Calu3 (cell line): ENCODE results near the gene TLL2. TPM values are rescaled to one million over a fixed set of nuclear protein-coding genes. Genes with fewer than 3 reads are reported as not detected.

Experiments used
- BruUV-seq: library from RNA; stranded (reverse); fragments of 400-500 nt; replicated peaks from 2 replicates; lab custom pipeline; 2021; lab: Mats Ljungman, UMichigan
- CTCF ChIA-PET: fragments of 300-600 bp; sonication (Branson Sonifier 250); formaldehyde crosslinking; loops from one replicate; lab custom pipeline; 2022; ENCODE audit warnings: antibody characterized with exemption; lab: Charles Lee
- DNase-seq: peaks from one replicate; pipeline ENCODE4 v3.0.0; 2022
- H3K27ac Mint-ChIP-seq: one replicate; pipeline ENCODE4 v1.8.0; 2022; ENCODE audit warnings: mixed read lengths; ENCODE audit not compliant: unreplicated experiment
- H3K27me3 Mint-ChIP-seq: one replicate; pipeline ENCODE4 v1.8.0; 2022; ENCODE audit warnings: mixed read lengths; ENCODE audit not compliant: unreplicated experiment
- H3K36me3 Mint-ChIP-seq: one replicate; pipeline ENCODE4 v1.8.0; 2022; ENCODE audit warnings: mild to moderate bottlenecking, moderate library complexity, mixed read lengths; ENCODE audit not compliant: insufficient read depth, unreplicated experiment
- H3K4me1 Mint-ChIP-seq: one replicate; pipeline ENCODE4 v1.8.0; 2022; ENCODE audit warnings: mild to moderate bottlenecking, low read depth, mixed read lengths; ENCODE audit not compliant: unreplicated experiment
- H3K4me3 Mint-ChIP-seq: one replicate; pipeline ENCODE4 v1.8.0; 2022; ENCODE audit warnings: mild to moderate bottlenecking, low read depth, moderate library complexity, mixed read lengths; ENCODE audit not compliant: unreplicated experiment
- H3K9me3 Mint-ChIP-seq: one replicate; pipeline ENCODE4 v1.8.0; 2022; ENCODE audit warnings: low read depth, mixed read lengths; ENCODE audit not compliant: unreplicated experiment
- intact Hi-C: fragments of 100-400 bp; cut with micrococcal nuclease; formaldehyde crosslinking; loops from one replicate; pipeline ENCODE4 v1.10.0; 2022; ENCODE audit not compliant: unreplicated experiment
- total RNA-seq: library from RNA; stranded (reverse); gene quantifications from 2 replicates; pipeline ENCODE4 v1.2.3, GENCODE V29; 2022
- TF ChIP-seq, protein P1 (sequence below): fragments of 200-600 bp; IDR thresholded peaks from one replicate; pipeline ENCODE4 v1.8.0; 2022; ENCODE audit warnings: antibody characterized with exemption; ENCODE audit not compliant: unreplicated experiment

Gene TLL2
- total RNA-seq, 1 experiment from 2014 or later: 0.66 TPM

DNA sequence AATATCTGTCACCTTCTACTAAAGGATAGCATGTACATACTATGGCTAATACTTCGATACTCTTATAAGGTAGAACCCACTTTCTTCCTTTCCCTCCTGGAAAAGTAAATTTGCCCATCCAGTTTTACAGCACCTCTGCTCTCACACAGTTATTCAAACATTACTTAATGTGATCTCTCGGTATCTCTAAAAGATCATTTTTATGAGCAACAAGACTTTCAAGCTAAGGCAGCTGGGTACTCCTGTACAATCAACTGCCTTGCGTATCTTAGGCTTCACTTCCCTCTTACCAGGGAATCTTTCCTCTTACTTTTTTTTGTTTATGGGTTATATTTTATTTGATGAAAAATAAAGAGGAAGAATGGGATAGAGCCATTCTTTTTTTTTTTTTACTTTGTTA, 26.5 kb upstream of the TLL2 start:
- peaks cover 26% of the 10 kb centered on the region for H3K36me3 Mint-ChIP-seq
- H3K27ac Mint-ChIP-seq: no peak overlapping the region
- no TSS peak for BruUV-seq
- TF ChIP-seq, protein P1, sequence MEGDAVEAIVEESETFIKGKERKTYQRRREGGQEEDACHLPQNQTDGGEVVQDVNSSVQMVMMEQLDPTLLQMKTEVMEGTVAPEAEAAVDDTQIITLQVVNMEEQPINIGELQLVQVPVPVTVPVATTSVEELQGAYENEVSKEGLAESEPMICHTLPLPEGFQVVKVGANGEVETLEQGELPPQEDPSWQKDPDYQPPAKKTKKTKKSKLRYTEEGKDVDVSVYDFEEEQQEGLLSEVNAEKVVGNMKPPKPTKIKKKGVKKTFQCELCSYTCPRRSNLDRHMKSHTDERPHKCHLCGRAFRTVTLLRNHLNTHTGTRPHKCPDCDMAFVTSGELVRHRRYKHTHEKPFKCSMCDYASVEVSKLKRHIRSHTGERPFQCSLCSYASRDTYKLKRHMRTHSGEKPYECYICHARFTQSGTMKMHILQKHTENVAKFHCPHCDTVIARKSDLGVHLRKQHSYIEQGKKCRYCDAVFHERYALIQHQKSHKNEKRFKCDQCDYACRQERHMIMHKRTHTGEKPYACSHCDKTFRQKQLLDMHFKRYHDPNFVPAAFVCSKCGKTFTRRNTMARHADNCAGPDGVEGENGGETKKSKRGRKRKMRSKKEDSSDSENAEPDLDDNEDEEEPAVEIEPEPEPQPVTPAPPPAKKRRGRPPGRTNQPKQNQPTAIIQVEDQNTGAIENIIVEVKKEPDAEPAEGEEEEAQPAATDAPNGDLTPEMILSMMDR: no peak
- no peak overlapping the region for H3K4me3 Mint-ChIP-seq
- no peaks in the 10 kb centered on the region for H3K9me3 Mint-ChIP-seq
- no peaks in the 10 kb centered on the region for H3K27me3 Mint-ChIP-seq
- intact Hi-C loops: no loop called here
- H3K4me1 Mint-ChIP-seq: no peaks in the 10 kb centered on the region
- no peak for DNase-seq
- CTCF ChIA-PET: no interaction called here

DNA sequence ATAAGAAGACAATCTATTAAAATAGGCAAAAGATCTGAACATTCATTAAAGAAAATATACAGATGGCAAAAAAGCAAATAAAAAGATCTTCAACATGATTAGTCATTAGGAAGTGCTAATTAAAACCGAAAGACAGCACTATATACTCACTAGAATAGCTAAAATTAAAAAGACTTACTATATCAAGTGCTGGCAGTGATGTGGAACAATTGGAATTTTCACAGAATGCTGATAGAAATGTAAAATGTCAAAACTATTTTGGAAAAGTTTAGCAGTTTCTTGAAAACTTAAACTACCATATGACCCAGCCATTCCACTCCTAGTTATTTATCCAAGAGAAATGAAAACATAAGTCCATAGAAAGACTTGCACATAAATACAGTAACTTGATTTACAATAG, 25.0 kb upstream of the TLL2 start:
- peaks cover 24% of the 10 kb centered on the region for H3K36me3 Mint-ChIP-seq
- intact Hi-C loops: no loop called here
- no peak for DNase-seq
- no peak overlapping the region for H3K4me3 Mint-ChIP-seq
- TF ChIP-seq, protein P1: no peak
- peaks cover 2% of the 10 kb centered on the region for H3K4me1 Mint-ChIP-seq
- H3K27ac Mint-ChIP-seq: no peak overlapping the region
- BruUV-seq: no TSS peak
- no peaks in the 10 kb centered on the region for H3K27me3 Mint-ChIP-seq
- no peaks in the 10 kb centered on the region for H3K9me3 Mint-ChIP-seq
- CTCF ChIA-PET: no interaction called here

DNA sequence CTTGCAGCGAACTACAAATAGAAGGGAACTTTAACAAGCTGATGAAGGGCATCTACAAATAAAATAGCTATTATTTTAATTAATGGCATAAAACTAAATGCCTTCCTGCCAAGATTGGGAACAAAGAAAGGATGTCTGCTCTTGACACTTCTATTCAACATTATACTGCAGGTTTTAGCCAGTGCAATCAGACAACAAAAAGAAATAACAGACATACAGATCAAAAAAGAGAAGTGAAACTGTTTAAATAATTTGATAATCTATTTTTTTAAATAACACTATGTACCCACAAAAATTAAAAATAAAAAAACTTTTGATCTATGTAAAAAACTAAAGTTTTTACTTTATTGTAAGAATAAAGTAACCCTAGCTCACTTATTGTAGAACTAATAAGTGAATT, 22.4 kb upstream of the TLL2 start:
- Mint-ChIP-seq H3K4me1 (peaks cover 11% of the 10 kb centered on the region), H3K27me3 (no peaks in the 10 kb centered on the region), H3K9me3 (no peaks in the 10 kb centered on the region), H3K27ac (no peak overlapping the region), H3K4me3 (no peak overlapping the region), H3K36me3 (peaks cover 19% of the 10 kb centered on the region)
- CTCF ChIA-PET: no interaction called here
- TF ChIP-seq, protein P1: no peak
- BruUV-seq: no TSS peak
- intact Hi-C loops: no loop called here
- DNase-seq: no peak

DNA sequence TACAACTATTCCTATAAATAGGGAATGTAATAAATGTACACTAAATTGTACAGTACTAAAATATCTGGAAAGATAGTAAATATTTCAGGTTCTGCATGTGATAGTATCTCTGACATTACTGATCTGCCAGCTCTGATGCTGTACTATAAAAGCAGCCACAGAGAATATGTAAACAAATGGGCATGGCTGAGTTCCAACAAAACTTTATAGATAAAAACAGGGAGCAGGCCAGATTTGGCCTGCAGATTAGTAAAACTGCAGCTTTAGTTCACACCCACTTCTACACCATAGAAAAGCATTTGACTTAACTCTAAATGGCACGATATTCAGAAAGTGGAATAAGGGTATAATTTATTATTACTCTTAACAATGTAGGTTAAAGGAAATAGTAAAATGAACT, 18.8 kb upstream of the TLL2 start:
- no TSS peak for BruUV-seq
- H3K36me3 Mint-ChIP-seq: peaks cover 14% of the 10 kb centered on the region
- DNase-seq: no peak
- TF ChIP-seq, protein P1: no peak
- no peaks in the 10 kb centered on the region for H3K27me3 Mint-ChIP-seq
- no peak overlapping the region for H3K4me3 Mint-ChIP-seq
- no peaks in the 10 kb centered on the region for H3K9me3 Mint-ChIP-seq
- intact Hi-C loops: no loop called here
- CTCF ChIA-PET: interaction anchor here (0.7 kb wide), 1 partner anchor 19 kb away, joined by 3 read pairs; the partner anchor contains the start of gene TLL2
- H3K4me1 Mint-ChIP-seq: peaks cover 11% of the 10 kb centered on the region
- no peak overlapping the region for H3K27ac Mint-ChIP-seq
